ENCODE measurements around the gene IL13.
"Not testable (repeated sequence)": the region's sequence is repeated elsewhere in the genome, so short reads cannot be mapped to it uniquely, and the experiment has no call there.

The IL13 gene

DNA sequence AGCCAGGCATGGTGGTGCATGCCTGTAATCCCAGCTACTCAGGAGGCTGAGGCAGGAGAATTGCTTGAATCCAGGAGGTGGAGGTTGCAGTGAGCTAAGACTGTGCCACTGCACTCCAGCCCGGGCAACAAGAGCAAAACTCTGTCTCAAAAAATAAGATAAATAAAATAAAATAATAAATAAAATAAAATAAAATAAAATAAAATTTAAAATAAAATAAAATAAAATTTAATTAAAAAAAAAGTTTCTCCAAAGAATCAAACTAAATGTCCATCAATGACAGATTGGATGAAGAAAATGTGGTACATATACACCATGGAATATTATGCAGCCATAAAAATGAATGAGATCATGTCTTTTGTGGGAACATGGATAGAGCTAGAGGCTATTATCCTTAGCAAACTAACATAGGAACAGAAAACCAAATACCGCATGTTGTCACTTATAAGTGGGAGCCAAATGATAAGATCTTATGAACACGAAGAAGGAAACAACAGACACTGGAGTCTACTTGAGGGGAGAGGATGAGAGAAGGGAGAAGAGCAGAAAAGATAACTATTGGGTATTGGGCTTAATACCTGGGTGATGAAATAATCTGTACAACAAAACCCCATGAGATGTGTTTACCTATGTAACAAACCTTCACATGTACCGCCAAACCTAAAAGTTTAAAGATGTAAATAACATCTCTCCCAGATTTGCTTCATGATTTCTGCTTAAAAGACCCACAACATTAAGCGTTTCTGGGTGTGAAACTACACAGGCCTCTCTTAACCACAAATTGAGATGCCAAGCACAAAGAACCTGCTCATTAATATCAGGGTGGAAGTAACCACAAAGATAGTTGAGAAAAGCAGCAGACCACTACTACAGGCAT is 34.0 kb downstream of the IL13 start:
- DNase-seq, result not testable (repeated sequence)

DNA sequence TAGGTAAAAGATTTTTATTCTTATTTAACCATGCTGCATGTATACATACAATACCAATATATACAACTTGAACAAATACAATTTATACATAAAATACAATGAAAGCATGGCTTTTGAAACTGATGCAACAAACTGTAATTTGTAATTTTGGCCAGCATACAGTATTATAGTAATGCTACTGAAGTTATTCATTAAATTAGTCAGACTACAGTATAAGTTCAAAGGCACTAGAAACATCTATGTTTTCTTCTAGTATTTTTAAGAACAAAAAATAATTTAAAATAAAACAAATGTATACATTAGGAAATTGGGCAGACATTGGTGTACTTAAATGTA is 34.6 kb downstream of the IL13 start:
- DNase-seq, result no peak

DNA sequence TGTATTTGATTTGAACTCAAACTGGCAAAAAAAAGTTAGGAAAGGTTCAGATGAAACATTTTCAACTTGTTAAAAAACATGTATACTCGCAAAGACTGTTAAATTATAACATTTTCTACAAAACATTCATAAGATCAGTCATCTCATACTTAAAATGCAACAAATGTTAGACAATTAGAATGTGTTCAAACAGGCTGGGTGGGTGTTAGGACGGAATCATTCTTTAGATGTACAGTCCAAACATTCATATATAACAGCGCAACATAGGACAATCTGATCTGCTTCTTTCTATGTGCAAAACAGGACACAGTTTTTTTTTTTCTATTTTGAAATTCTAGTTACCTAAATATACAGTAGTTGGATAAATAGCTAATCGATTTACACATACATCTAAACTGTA is 38.0 kb downstream of the IL13 start:
- no peak for DNase-seq

DNA sequence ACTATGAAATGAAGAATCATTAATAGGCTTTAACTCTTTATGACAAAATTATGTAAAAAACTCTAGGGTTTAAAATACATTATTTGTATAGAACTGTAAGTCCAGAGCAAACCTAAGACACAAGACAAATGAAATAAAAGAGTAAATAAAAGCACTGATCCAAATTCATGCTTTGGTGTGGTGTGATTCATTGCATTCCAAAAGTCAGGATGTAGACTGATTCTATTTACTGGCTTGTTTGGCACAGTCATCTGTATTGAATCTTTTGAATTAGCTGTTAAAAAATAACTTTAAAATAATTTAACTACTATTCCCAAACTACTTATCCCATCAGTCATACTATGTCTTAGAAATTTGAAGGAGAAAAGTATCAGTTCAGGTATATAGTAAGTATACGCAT is 46.9 kb downstream of the IL13 start:
- no peak for DNase-seq

DNA sequence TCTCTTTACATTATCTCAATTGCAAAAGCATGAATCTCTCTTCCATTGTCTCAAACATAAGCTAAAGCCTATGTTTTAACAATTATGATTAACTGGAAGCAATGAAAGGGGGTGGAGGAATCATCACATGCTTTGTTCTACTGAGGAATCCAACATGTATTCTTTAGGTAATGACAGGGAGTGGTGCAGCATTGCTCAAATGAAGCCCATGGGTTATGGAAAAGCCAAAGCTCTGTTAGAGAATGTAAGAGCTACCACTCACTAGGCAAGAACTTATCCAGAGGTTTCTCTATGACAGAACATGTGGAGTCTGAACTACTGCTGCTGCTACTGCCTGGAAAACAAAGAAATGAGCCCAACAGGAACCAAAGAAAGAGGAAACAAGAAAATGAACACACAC is 50.7 kb downstream of the IL13 start:
- DNase-seq, result peak in 1 of 2 experiments; percentile 4

All from Kasumi-1 (cell line).